ENCODE data around the gene FKRP.

The FKRP gene

DNA sequence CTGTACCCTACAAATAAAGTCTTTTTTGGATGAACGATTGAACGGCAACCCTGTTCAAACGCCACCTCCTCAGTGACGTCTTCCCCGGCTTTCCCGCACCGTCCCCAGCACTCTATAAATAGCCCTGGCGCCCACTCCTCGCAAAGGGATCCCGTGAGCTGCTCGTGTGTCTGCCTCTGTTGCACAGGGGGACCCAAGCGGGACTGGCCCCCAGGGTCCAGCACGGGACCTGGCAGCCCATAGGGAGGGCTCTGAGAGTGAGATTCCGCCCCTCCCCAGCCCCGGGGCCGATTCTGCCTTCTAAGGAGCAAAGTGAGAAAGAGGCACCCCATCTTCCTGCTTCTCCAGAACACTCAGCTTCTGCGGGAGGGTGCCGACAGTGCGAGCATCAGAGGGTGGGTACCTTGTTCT lies 8.1 kb upstream of the FKRP start:
- H3K36me3 ChIP-seq = peaks cover 90% of the 10 kb centered on the region
- TF ChIP-seq CTCF (IDR thresholded peaks at IDR 0.05; ENCODE audit: low read depth, low read length) = no peak

GRCh38 chr19:46739290-46739771 lies 6.5 kb upstream of the FKRP start:
- Histone ChIP-seq H3K27me3 (ENCODE audit: insufficient read depth, low read depth, severe bottlenecking) (no peaks in the 10 kb centered on the region), H3K4me3 (ENCODE audit: low read depth, low read length) (no peak overlapping the region), H3K36me3 (peaks cover 84% of the 10 kb centered on the region), H3K27ac (no peak overlapping the region), H3K9me3 (ENCODE audit: severe bottlenecking) (no peaks in the 10 kb centered on the region)
- no peak for TF ChIP-seq CTCF (IDR thresholded peaks at IDR 0.05; ENCODE audit: low read depth, low read length)
- DNase-seq = no peak

More for the DNA sequence above, 8.1 kb upstream of the FKRP start:
- H3K27ac ChIP-seq = no peak overlapping the region
- H3K27me3 ChIP-seq (ENCODE audit: insufficient read depth, low read depth, severe bottlenecking) = no peaks in the 10 kb centered on the region
- H3K4me3 ChIP-seq (ENCODE audit: low read depth, low read length) = no peak overlapping the region
- DNase-seq = no peak
- H3K9me3 ChIP-seq (ENCODE audit: severe bottlenecking) = no peaks in the 10 kb centered on the region

DNA sequence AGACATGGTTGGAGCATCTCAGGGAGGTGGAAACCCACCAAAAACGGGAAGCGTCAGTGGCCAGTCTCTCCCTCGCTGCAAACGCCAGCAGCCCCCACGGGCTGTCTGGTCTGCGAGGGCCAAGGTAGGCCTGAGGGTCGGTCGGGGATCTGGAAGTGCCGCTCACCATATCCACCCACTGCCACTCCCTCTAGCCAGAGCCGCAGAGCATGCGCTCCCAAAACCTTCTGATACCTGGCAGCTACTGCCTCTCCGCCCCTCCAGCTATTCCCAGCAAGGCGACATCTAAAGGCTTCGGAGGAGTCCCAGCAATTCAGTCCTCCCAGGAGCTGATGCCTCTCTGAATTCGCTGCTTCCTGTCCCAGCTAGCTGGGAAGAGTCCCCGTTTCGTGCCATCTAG lies 4.4 kb upstream of the FKRP start:
- TF ChIP-seq CTCF (IDR thresholded peaks at IDR 0.05; ENCODE audit: low read depth, low read length) = no peak
- peaks cover 68% of the 10 kb centered on the region for H3K36me3 ChIP-seq

GRCh38 chr19:46742926-46743480 lies 2.9 kb upstream of the FKRP start:
- DNase-seq = no peak
- H3K4me3 ChIP-seq (ENCODE audit: low read depth, low read length) = no peak overlapping the region
- no peak for TF ChIP-seq CTCF (IDR thresholded peaks at IDR 0.05; ENCODE audit: low read depth, low read length)
- H3K27me3 ChIP-seq (ENCODE audit: insufficient read depth, low read depth, severe bottlenecking) = no peaks in the 10 kb centered on the region
- H3K36me3 ChIP-seq = peaks cover 52% of the 10 kb centered on the region
- no peak overlapping the region for H3K27ac ChIP-seq
- H3K9me3 ChIP-seq (ENCODE audit: severe bottlenecking) = no peaks in the 10 kb centered on the region

More for the DNA sequence above, 4.4 kb upstream of the FKRP start:
- H3K9me3 ChIP-seq (ENCODE audit: severe bottlenecking) = no peaks in the 10 kb centered on the region
- H3K27me3 ChIP-seq (ENCODE audit: insufficient read depth, low read depth, severe bottlenecking) = no peaks in the 10 kb centered on the region
- no peak overlapping the region for H3K4me3 ChIP-seq (ENCODE audit: low read depth, low read length)
- no peak overlapping the region for H3K27ac ChIP-seq
- no peak for DNase-seq

DNA sequence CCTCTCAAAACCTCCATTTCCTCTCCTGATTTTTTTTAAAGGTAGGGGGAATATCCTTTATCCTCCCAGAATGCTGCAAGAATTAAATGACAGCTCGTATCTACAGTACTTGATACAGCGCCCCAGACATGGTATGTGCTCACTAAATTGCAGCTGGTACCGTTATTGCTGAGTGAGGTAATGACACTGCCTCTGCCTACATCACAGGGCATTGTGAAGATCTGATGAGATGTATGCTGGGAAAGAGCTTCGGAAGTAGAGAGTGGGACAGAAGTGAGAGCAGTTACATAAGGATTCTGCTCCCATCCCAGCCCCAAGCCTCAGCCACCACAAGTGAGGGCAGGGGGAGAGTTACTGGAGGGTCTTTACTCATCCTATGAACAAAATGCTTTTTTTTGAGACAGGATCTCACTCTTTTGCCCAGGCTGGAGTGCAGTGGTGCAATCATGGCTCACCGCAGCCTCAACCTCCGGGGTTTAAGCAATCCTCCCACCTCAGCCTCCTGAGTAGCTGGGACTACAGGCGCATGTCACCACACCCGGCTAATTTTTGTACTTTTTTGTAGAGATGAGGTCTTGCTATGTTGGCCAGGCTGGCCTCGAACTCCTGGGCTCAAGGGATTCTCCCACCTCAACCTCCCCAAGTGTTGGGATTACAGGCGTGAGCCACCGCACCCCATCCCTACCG lies 1.7 kb upstream of the FKRP start:
- TF ChIP-seq CTCF (IDR thresholded peaks at IDR 0.05; ENCODE audit: low read depth, low read length) = no peak
- DNase-seq = no peak
- Histone ChIP-seq H3K36me3 (peaks cover 51% of the 10 kb centered on the region), H3K9me3 (ENCODE audit: severe bottlenecking) (no peaks in the 10 kb centered on the region), H3K27ac (no peak overlapping the region), H3K27me3 (ENCODE audit: insufficient read depth, low read depth, severe bottlenecking) (no peaks in the 10 kb centered on the region), H3K4me3 (ENCODE audit: low read depth, low read length) (no peak overlapping the region)

All from WERI-Rb-1 (cell line).